IMR-90 (cell line): ENCODE measurements around the gene DEK. TPM values are rescaled to one million over a fixed set of nuclear protein-coding genes. Genes with fewer than 3 reads are reported as not detected.

ENCODE experiments used
- ATAC-seq: fragments of 200-7000 bp; cut with Tn5 transposase; 2 replicates; pipeline ENCODE4 v1.9.1; 2020; ENCODE audit warnings: low read depth, mild to moderate bottlenecking, moderate library complexity
- BruUV-seq: library from RNA; stranded (reverse); fragments of 400-500 nt; replicated peaks from 2 replicates; lab custom pipeline; 2021; lab: Mats Ljungman, UMichigan
- CTCF ChIA-PET: fragments of 300-600 bp; formaldehyde crosslinking; extraction: SDS; loops from one replicate; lab custom pipeline; 2021; ENCODE audit warnings: antibody characterized with exemption; lab: Yijun Ruan, JAX
- POLR2A ChIA-PET: fragments of 300-600 bp; sonication (Branson Sonifier 250); formaldehyde crosslinking; loops from one replicate; lab custom pipeline; 2022; ENCODE audit warnings: antibody characterized with exemption; ENCODE audit not compliant: unreplicated experiment; lab: Charles Lee
- DNase-seq: peaks from one replicate; pipeline ENCODE4 v3.0.0; 2013
- H2AFZ ChIP-seq: replicated peaks from 2 replicates; pipeline ENCODE3; 2013; ENCODE audit warnings: low read length, mild to moderate bottlenecking; ENCODE audit not compliant: poor library complexity
- H2AK5ac ChIP-seq: 2 replicates; pipeline ENCODE4 v1.6.1; 2013; ENCODE audit warnings: low read depth, low read length, inconsistent platforms
- H2AK9ac ChIP-seq: replicated peaks from 2 replicates; pipeline ENCODE3; 2013; ENCODE audit warnings: mild to moderate bottlenecking, low read depth, low read length, moderate library complexity; ENCODE audit not compliant: poor library complexity
- H2BK120ac ChIP-seq: 2 replicates; pipeline ENCODE4 v1.6.1; 2013; ENCODE audit warnings: low read depth, low read length, inconsistent platforms
- H2BK15ac ChIP-seq: 3 replicates; pipeline ENCODE4 v1.6.1; 2013; ENCODE audit warnings: low read depth, low read length, inconsistent platforms
- H2BK20ac ChIP-seq: 2 replicates; pipeline ENCODE4 v1.6.1; 2013; ENCODE audit warnings: low read depth, mild to moderate bottlenecking, inconsistent platforms, low read length, moderate library complexity
- H2BK5ac ChIP-seq: 2 replicates; pipeline ENCODE4 v1.6.1; 2013; ENCODE audit warnings: mild to moderate bottlenecking, low read depth, low read length, inconsistent platforms; ENCODE audit not compliant: poor library complexity, severe bottlenecking
- H3K14ac ChIP-seq: replicated peaks from 2 replicates; pipeline ENCODE4 v1.6.1; 2013; ENCODE audit warnings: low read depth, low read length, inconsistent platforms
- H3K18ac ChIP-seq: 2 replicates; pipeline ENCODE4 v1.6.1; 2013; ENCODE audit warnings: low read depth, low read length, control low read depth
- H3K23ac ChIP-seq: 2 replicates; pipeline ENCODE4 v1.6.1; 2013; ENCODE audit warnings: low read depth, low read length, inconsistent platforms
- H3K27ac ChIP-seq: 2 replicates; pipeline ENCODE4 v1.5.1; 2013; ENCODE audit warnings: mild to moderate bottlenecking, control low read depth, low read length; ENCODE audit not compliant: insufficient read depth
- H3K27me3 ChIP-seq: 2 replicates; pipeline ENCODE4 v1.6.1; 2013; ENCODE audit warnings: low read length; ENCODE audit not compliant: control insufficient read depth, insufficient read depth
- H3K36me3 ChIP-seq: 2 replicates; pipeline ENCODE4 v1.6.1; 2013; ENCODE audit warnings: low read length, mixed read lengths; ENCODE audit not compliant: control insufficient read depth, insufficient read depth
- H3K4ac ChIP-seq: 2 replicates; pipeline ENCODE4 v1.6.1; 2013; ENCODE audit warnings: low read depth, low read length, inconsistent platforms
- H3K4me1 ChIP-seq: 2 replicates; pipeline ENCODE4 v1.6.1; 2013; ENCODE audit warnings: low read length, mixed read lengths; ENCODE audit not compliant: control insufficient read depth, insufficient read depth
- H3K4me2 ChIP-seq: 2 replicates; pipeline ENCODE4 v1.6.1; 2013; ENCODE audit warnings: low read depth, mild to moderate bottlenecking, control low read depth, low read length, moderate library complexity
- H3K4me3 ChIP-seq: 2 replicates; pipeline ENCODE4 v1.5.1; 2013; ENCODE audit warnings: low read depth, mild to moderate bottlenecking, control low read depth, low read length, moderate library complexity; ENCODE audit not compliant: insufficient read depth
- H3K56ac ChIP-seq: 2 replicates; pipeline ENCODE4 v1.6.1; 2013; ENCODE audit warnings: low read length, inconsistent platforms; ENCODE audit not compliant: insufficient read depth; ENCODE audit errors: extremely low read depth
- H3K79me1 ChIP-seq, 2 experiments: 2 replicates each; pipeline ENCODE4 v1.6.1; 2013; ENCODE audit warnings: low read length in 2 of 2, inconsistent platforms in 1 of 2, low read depth in 1 of 2
- H3K9ac ChIP-seq: 2 replicates; pipeline ENCODE4 v1.6.1; 2013; ENCODE audit warnings: low read depth, low read length, control low read depth
- H3K9me1 ChIP-seq: 2 replicates; pipeline ENCODE4 v1.6.1; 2013; ENCODE audit warnings: low read length, inconsistent platforms; ENCODE audit not compliant: insufficient read depth
- H3K9me3 ChIP-seq: 2 replicates; pipeline ENCODE4 v1.6.1; 2013; ENCODE audit warnings: low read length; ENCODE audit not compliant: control insufficient read depth, insufficient read depth
- H4K20me1 ChIP-seq: 2 replicates; pipeline ENCODE4 v1.6.1; 2013; ENCODE audit warnings: low read length, inconsistent platforms; ENCODE audit not compliant: insufficient read depth
- H4K5ac ChIP-seq: 2 replicates; pipeline ENCODE4 v1.6.1; 2013; ENCODE audit warnings: mild to moderate bottlenecking, low read depth, low read length, control low read depth
- H4K8ac ChIP-seq, 2 experiments: 2 replicates each; pipeline ENCODE4 v1.6.1; 2013; ENCODE audit warnings: low read depth in 2 of 2, low read length in 2 of 2, control low read depth in 1 of 2, inconsistent platforms in 1 of 2
- H4K91ac ChIP-seq: 2 replicates; pipeline ENCODE4 v1.6.1; 2013; ENCODE audit warnings: low read depth, low read length, inconsistent platforms; ENCODE audit not compliant: insufficient read depth
- CTCF ChIP-seq: conservative IDR thresholded peaks from 2 replicates; pipeline ENCODE4 v1.5.1; 2012; ENCODE audit warnings: mild to moderate bottlenecking, low read depth, low read length, improper control_type of control experiment
- WGBS, 2 experiments: methylation state at CpG; one replicate each; pipeline versions ENCODE4 v1.1.5 to v1.1.7; 2013; ENCODE audit warnings: missing lambda C conversion rate in 2 of 2; ENCODE audit not compliant: insufficient read length in 1 of 2; ENCODE audit errors: extremely low coverage in 2 of 2; 5-methylcytosine and 5-hydroxymethylcytosine counted together
- dilution Hi-C: fragments of 300-500 bp; cut with HindIII; formaldehyde crosslinking; loops from one replicate; pipeline ENCODE4 v1.14.3; 2018; ENCODE audit warnings: low sequenced_read_pairs; ENCODE audit not compliant: unreplicated experiment
- in situ Hi-C: fragments of 300-500 bp; cut with MboI; formaldehyde crosslinking; loops from 3 replicates; pipeline ENCODE4 v1.14.3; 2019; ENCODE audit warnings: low sequenced_read_pairs, inconsistent platforms, mixed read lengths
- intact Hi-C: fragments of 100-400 bp; cut with micrococcal nuclease; formaldehyde crosslinking; loops from 2 replicates; pipeline ENCODE4 v1.10.0; 2022
- polyA plus RNA-seq, 3 experiments: library from polyadenylated mRNA; depleted of rRNA; stranded (reverse); fragments of >200 nt; gene quantifications; 2 replicates each; pipeline ENCODE4 v1.2.3, GENCODE V29; 2012; ENCODE audit warnings: low replicate concordance in 1 of 3
- total RNA-seq: library from RNA; depleted of rRNA; stranded (reverse); fragments of >200 nt; gene quantifications from 2 replicates; pipeline ENCODE4 v1.2.3, GENCODE V29; 2012

Gene DEK
- total and polyA plus RNA-seq, 2 of the 4 experiments (the other 2 are of a cell fraction) = 33.5 to 37.1 TPM

- ChIA-PET CTCF (interaction anchor here (0.7 kb wide), 1 partner anchor 207 kb away, joined by 3 read pairs; no protein-coding TSS in a partner anchor), POLR2A (no interaction called here)
- no peaks in the 10 kb centered on the region for H3K9me1 ChIP-seq
- ATAC-seq = no peak
- H3K36me3 ChIP-seq = no peaks in the 10 kb centered on the region; the same call in 1 of the 2 replicates
- no peak overlapping the region for H3K4me2 ChIP-seq
- no peaks in the 10 kb centered on the region for H4K20me1 ChIP-seq
- H2AFZ ChIP-seq = no peak overlapping the region
- DNase-seq = no peak
- H4K5ac ChIP-seq = no peak overlapping the region
- H3K9ac ChIP-seq = no peak overlapping the region
- H3K56ac ChIP-seq = no peak overlapping the region
- no peak overlapping the region for H3K27ac ChIP-seq
- WGBS, 2 experiments = 85% methylated on average over 4 of the region's 4 CpGs; no CpG with 5 or more reads in 1 of the 2 experiments
- no peak overlapping the region for H2BK15ac ChIP-seq
- H2BK120ac ChIP-seq = no peak overlapping the region
- no peak overlapping the region for H3K23ac ChIP-seq
- H2BK20ac ChIP-seq = no peak overlapping the region
- dilution Hi-C loops (no loop called here), intact Hi-C loops (loop anchor here (10.0 kb wide), 1 partner anchor 283 kb away; the partner anchor contains the start of gene KIF13A), in situ Hi-C loops (no loop called here)
- no peak overlapping the region for H3K4ac ChIP-seq
- H2BK5ac ChIP-seq = no peak overlapping the region
- no peak overlapping the region for H3K14ac ChIP-seq
- no peak overlapping the region for H4K91ac ChIP-seq
- no peak overlapping the region for H3K18ac ChIP-seq
- no peak overlapping the region for H2AK9ac ChIP-seq
- H3K4me1 ChIP-seq = 0 out of 2 replicates have a peak, but pooled peaks cover 2% of the 10 kb centered on the region
- H3K9me3 ChIP-seq = no peaks in the 10 kb centered on the region; the same call in 1 of the 2 replicates
- H2AK5ac ChIP-seq = no peak overlapping the region
- no peak overlapping the region for H4K8ac ChIP-seq
- H3K79me1 ChIP-seq = peaks cover 0 to 6% of the 10 kb centered on the region in 2 experiments; a peak in 1 of 4 replicates
- no peak overlapping the region for H3K4me3 ChIP-seq
- no TSS peak for BruUV-seq
- no peaks in the 10 kb centered on the region; the same call in 1 of the 2 replicates for H3K27me3 ChIP-seq
- TF ChIP-seq CTCF = no peak
Measured at GRCh38 chr6:18268066-18268465, 3.7 kb upstream of the DEK start.
